ENCODE results near the gene THBD.
"Not testable (repeated sequence)": the region's sequence is repeated elsewhere in the genome, so short reads cannot be mapped to it uniquely, and the experiment has no call there.

The THBD gene

GRCh38 chr20:23033918-23034317 is 15.6 kb downstream of the THBD start:
- no peak for DNase-seq (ENCODE audit: low spot score)
- TF ChIP-seq CTCF (IDR thresholded peaks at IDR 0.05; ENCODE audit: extremely low read depth, missing control alignments), result no peak

GRCh38 chr20:23032750-23033078 is 16.8 kb downstream of the THBD start:
- no peak for DNase-seq (ENCODE audit: low spot score)
- no peak for TF ChIP-seq CTCF (IDR thresholded peaks at IDR 0.05; ENCODE audit: extremely low read depth, missing control alignments)

- no peak for TF ChIP-seq CTCF (IDR thresholded peaks at IDR 0.05; ENCODE audit: extremely low read depth, missing control alignments)
- no peak for DNase-seq (ENCODE audit: low spot score)
Observed at GRCh38 chr20:23032056-23032749, 17.3 kb downstream of the THBD start.

GRCh38 chr20:23031346-23031745 is 18.1 kb downstream of the THBD start:
- DNase-seq (ENCODE audit: low spot score), result no peak
- TF ChIP-seq CTCF (IDR thresholded peaks at IDR 0.05; ENCODE audit: extremely low read depth, missing control alignments), result no peak

GRCh38 chr20:23029324-23029723 is 20.1 kb downstream of the THBD start:
- TF ChIP-seq CTCF (IDR thresholded peaks at IDR 0.05; ENCODE audit: extremely low read depth, missing control alignments), result no peak
- no peak for DNase-seq (ENCODE audit: low spot score)

GRCh38 chr20:23028392-23028791 is 21.1 kb downstream of the THBD start:
- no peak for TF ChIP-seq CTCF (IDR thresholded peaks at IDR 0.05; ENCODE audit: extremely low read depth, missing control alignments)
- DNase-seq (ENCODE audit: low spot score), result no peak

- no peak for TF ChIP-seq CTCF (IDR thresholded peaks at IDR 0.05; ENCODE audit: extremely low read depth, missing control alignments)
- no peak for DNase-seq (ENCODE audit: low spot score)
Observed at GRCh38 chr20:23027721-23028120, 21.8 kb downstream of the THBD start.

- not testable (repeated sequence) for DNase-seq (ENCODE audit: low spot score)
Observed at GRCh38 chr20:23025503-23025902, 24.0 kb downstream of the THBD start.
